SK-N-MC (cell line): Measurements from ENCODE around the gene FBXW7.
A peak's percentile ranks its signal among the peaks of the same experiment; 100 is the strongest.

Experiments used
- DNase-seq: peaks from one replicate; pipeline ENCODE4 v3.0.0-alpha.2; 2011; ENCODE audit warnings: low read depth, low spot score
- H3K27ac ChIP-seq: fragments of 200-600 bp; sonication (generic); 2 replicates; pipeline ENCODE4 v1.5.1; 2016; ENCODE audit warnings: mixed run types
- H3K36me3 ChIP-seq: fragments of 200-600 bp; sonication (generic); 2 replicates; pipeline ENCODE4 v1.6.1; 2017; ENCODE audit warnings: antibody characterized with exemption, low read length, mixed read lengths; ENCODE audit not compliant: insufficient read depth
- H3K4me3 ChIP-seq: fragments of 200-600 bp; sonication (generic); 2 replicates; pipeline ENCODE4 v1.5.1; 2016
- H3K9ac ChIP-seq: fragments of 200-600 bp; sonication (generic); 2 replicates; pipeline ENCODE4 v1.8.0; 2017; ENCODE audit warnings: mixed run types, mixed read lengths; ENCODE audit not compliant: insufficient read length
- H3K9me3 ChIP-seq: fragments of 200-600 bp; sonication (generic); 2 replicates; pipeline ENCODE4 v1.6.1; 2017; ENCODE audit warnings: low read depth, mild to moderate bottlenecking, antibody characterized with exemption, low read length, moderate library complexity, mixed read lengths
- EZH2 ChIP-seq: fragments of 200-600 bp; sonication (generic); IDR thresholded peaks from one replicate; pipeline ENCODE4 v1.6.1; 2017; ENCODE audit warnings: antibody characterized with exemption
- FOXP2 ChIP-seq: optimal IDR thresholded peaks from 2 replicates; pipeline ENCODE3; 2011; ENCODE audit warnings: mild to moderate bottlenecking, moderate library complexity; ENCODE audit not compliant: insufficient read depth; ENCODE audit errors: extremely low read length, control extremely low read depth
- POLR2AphosphoS5 ChIP-seq: IDR thresholded peaks from 2 replicates; pipeline ENCODE4 v1.6.1; 2012; ENCODE audit warnings: mild to moderate bottlenecking, low read depth, low read length, borderline replicate concordance

The FBXW7 gene

DNA sequence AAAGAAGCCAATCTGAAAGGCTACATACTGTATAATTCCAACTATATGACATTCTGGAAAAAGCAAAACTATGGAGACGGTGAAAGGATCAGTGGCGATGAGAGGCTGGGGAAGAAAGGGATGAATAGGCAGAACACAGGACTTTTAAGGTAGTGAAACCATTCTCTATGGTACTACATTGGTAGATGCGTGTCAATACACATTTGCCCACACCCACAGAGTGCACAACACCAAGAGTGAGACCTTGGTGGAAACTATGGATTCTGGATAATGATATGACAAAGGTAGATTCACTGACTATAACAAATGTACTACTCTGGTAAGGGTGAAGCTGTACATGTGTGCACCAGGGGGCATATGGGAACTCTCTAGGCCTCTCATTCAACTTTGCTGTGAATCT, 134.5 kb downstream of the FBXW7 start:
- H3K27ac ChIP-seq, result no peak overlapping the region
- no peaks in the 10 kb centered on the region for H3K36me3 ChIP-seq
- H3K4me3 ChIP-seq, result no peak overlapping the region
- no peak for TF ChIP-seq FOXP2
- no peak for TF ChIP-seq POLR2AphosphoS5
- TF ChIP-seq EZH2, result no peak
- no peaks in the 10 kb centered on the region for H3K9me3 ChIP-seq
- DNase-seq, result no peak
- H3K9ac ChIP-seq, result no peak overlapping the region

DNA sequence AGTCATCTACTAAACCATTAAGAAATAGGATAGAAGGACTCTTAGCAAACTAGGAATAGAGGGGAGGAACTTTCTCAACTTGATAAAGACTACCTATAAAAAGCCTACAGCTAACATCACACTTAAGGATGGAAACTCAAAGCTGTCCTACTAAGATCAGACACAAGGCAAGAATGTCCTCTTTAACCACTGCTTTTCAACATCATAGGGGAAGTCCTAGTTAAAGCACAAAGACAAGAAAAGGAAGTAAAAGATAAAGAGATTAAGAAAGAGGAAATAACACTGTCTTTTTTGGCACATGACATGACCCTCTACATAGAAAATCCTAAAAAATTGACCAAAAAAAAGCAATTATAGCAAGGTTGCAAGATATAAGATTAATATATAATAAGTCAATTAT, 136.6 kb downstream of the FBXW7 start:
- no peaks in the 10 kb centered on the region for H3K9me3 ChIP-seq
- peak overlapping the region; percentile 8 for H3K9ac ChIP-seq
- no peak for DNase-seq
- H3K36me3 ChIP-seq, result no peaks in the 10 kb centered on the region
- no peak overlapping the region for H3K27ac ChIP-seq
- H3K4me3 ChIP-seq, result no peak overlapping the region
- TF ChIP-seq FOXP2 (no peak), POLR2AphosphoS5 (no peak), EZH2 (no peak)

DNA sequence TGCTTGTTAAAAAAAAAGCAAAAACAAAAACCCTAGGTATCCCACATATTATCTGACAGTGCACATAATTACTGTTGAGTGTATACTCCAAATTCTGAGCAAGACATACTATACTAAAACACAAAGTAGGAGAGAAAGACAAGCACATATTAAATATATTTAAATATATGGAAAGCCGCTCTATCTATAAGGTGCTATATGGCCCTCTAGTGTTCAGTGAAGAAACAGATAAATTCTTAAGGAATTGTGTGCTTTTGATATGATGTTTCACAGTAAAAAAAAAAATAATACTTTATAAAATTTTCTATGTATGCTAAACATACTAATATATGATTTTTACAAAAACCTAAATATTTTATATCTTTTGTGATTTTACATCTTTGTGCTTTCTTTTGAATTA, 137.8 kb downstream of the FBXW7 start:
- no peak for DNase-seq
- TF ChIP-seq POLR2AphosphoS5 (no peak), FOXP2 (no peak), EZH2 (no peak)
- Histone ChIP-seq H3K36me3 (no peaks in the 10 kb centered on the region), H3K9ac (no peak overlapping the region), H3K27ac (no peak overlapping the region), H3K9me3 (no peaks in the 10 kb centered on the region), H3K4me3 (no peak overlapping the region)

DNA sequence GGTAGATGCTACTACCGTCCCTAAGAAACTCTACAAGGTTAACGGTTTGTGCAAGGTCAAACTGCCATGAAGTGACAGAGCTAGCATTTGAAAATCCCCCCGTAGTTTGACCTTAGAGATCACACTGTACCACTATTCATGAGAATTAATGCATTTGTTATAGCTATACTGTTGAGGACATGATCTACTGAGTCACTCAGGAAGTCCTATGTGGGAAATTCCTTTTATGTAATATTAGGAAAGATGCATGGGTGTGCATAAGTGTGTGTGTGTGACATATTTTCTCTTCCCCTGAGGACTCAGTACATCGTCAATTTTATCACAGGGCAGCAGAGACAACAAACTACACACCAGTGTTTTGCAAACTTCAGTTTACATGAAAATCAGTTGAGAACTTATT, 141.1 kb downstream of the FBXW7 start:
- Histone ChIP-seq H3K9ac (no peak overlapping the region), H3K4me3 (no peak overlapping the region), H3K27ac (no peak overlapping the region), H3K9me3 (no peaks in the 10 kb centered on the region), H3K36me3 (no peaks in the 10 kb centered on the region)
- DNase-seq, result no peak
- TF ChIP-seq EZH2, result no peak
- no peak for TF ChIP-seq POLR2AphosphoS5
- no peak for TF ChIP-seq FOXP2

DNA sequence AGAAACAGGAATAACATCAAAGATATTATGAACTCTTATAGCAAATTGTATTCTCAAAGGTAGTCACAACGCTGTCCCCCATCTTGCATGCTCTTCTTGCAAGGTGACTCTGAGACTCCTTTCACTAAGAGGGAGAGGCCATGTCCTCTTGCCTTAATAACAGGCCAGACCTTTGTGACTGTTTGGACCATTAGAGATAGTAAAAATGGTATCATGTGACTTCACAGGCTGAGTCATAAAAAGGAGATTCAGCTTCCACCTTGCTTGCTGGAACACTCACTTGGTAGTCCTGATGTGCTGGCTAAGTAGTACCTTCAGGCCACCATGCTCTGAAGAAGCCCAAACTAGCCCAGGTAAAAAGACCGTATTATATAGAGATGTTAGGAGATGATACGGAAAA, 143.8 kb downstream of the FBXW7 start:
- H3K4me3 ChIP-seq, result no peak overlapping the region
- H3K9ac ChIP-seq, result no peak overlapping the region
- H3K27ac ChIP-seq, result no peak overlapping the region
- H3K36me3 ChIP-seq, result no peaks in the 10 kb centered on the region
- no peak for TF ChIP-seq EZH2
- no peak for TF ChIP-seq POLR2AphosphoS5
- TF ChIP-seq FOXP2, result no peak
- no peaks in the 10 kb centered on the region for H3K9me3 ChIP-seq
- no peak for DNase-seq

DNA sequence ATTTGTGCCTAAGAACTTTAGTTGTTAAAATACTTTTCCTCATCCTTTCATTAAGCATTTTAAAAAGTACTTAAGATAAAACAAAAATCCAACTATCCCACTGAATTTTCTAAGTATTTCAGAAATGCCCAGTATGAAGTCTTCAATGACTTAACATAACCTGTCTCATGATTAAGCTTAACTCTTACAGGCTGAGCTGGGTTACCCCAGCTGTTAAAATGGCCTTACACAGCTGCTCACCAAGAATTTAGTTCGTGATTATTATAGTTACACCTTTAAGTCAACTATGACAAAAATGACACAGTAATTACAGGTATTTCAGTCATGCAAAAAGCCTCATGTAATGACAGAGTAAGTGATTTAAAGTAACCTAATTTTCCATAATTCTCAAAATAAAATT, 145.7 kb downstream of the FBXW7 start:
- TF ChIP-seq POLR2AphosphoS5 (no peak), EZH2 (no peak), FOXP2 (no peak)
- Histone ChIP-seq H3K9me3 (no peaks in the 10 kb centered on the region), H3K4me3 (no peak overlapping the region), H3K36me3 (no peaks in the 10 kb centered on the region), H3K9ac (no peak overlapping the region), H3K27ac (no peak overlapping the region)
- no peak for DNase-seq

DNA sequence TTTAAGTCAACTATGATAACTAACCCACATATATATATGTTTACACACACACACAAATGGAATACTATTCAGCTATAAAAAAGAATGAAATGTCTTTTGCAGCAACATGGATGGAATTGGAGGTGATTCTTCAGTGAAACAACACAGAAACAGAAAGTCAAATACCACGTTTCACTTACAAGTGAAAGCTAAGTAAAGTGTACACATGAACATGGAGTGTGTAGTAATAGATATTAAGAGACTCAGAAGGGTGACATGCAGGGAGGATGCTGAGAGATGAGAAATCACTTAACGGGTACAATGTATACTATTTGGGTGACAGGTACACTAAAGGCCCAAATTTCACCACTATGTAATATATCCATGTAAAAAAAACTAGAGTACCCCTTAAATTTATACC, 146.5 kb downstream of the FBXW7 start:
- no peak overlapping the region for H3K4me3 ChIP-seq
- no peak overlapping the region for H3K9ac ChIP-seq
- no peak overlapping the region for H3K27ac ChIP-seq
- no peak for TF ChIP-seq FOXP2
- no peak for TF ChIP-seq POLR2AphosphoS5
- no peak for TF ChIP-seq EZH2
- no peak for DNase-seq
- no peaks in the 10 kb centered on the region for H3K36me3 ChIP-seq
- H3K9me3 ChIP-seq, result no peaks in the 10 kb centered on the region

DNA sequence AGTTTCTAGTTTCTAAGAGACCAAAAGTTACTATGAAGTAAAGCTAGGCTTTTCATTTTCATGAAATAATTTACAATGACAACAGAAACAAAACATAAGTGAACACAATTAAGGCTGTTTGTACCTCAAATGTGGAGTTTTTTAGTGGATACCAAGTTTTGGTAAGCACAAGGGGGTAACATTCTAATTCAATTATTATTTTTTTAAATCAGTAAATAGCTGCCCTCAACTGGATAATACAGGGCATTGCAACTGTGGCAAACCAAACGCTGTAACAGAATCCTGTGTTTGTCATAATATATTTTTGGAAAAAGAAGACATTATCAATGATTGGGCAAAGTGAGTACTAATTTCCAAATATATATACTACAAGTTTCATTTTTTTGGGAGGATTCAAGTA, 150.3 kb downstream of the FBXW7 start:
- Histone ChIP-seq H3K27ac (no peak overlapping the region), H3K9ac (peak overlapping the region; percentile 37), H3K4me3 (no peak overlapping the region), H3K36me3 (no peaks in the 10 kb centered on the region), H3K9me3 (no peaks in the 10 kb centered on the region)
- no peak for TF ChIP-seq FOXP2
- TF ChIP-seq POLR2AphosphoS5, result no peak
- no peak for TF ChIP-seq EZH2
- DNase-seq, result no peak

DNA sequence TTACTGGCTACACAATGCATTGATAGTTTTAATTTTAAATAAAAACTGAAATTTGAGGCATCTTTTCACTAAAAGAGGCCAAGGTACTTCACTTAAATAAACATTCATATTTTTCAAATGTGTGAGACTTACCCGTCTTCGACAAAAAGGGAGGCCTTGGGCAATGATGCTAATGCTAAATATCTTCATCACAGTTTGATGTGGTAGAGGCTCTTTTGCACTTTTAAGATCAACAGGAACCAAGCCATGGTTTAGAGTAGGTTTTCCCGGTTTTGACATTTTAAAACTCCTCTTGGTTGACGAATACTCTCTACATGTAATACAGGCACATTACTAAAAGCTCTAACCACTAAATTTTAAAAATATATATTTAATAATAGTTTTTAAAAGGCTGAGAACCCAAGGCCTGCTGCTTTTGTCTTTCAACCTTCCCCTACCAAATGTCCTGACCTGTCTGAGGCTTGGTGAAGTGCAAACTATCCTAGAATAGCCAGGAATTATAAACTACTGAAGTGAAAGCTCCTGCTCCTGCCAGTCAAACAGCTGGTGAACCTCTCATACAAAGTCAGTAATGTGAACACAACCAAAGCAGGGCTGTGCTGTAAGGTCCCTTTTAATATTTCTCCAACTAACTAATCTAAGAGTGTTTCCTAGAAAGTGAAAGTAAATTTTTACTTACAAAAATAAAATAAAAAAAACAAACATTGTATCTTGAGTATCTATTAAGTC, 153.7 kb downstream of the FBXW7 start:
- Histone ChIP-seq H3K9ac (no peak overlapping the region), H3K27ac (no peak overlapping the region), H3K36me3 (no peaks in the 10 kb centered on the region), H3K4me3 (no peak overlapping the region), H3K9me3 (no peaks in the 10 kb centered on the region)
- TF ChIP-seq FOXP2, result no peak
- TF ChIP-seq POLR2AphosphoS5, result no peak
- no peak for TF ChIP-seq EZH2
- no peak for DNase-seq
